Mesenchymal stem cell (in vitro differentiated cells and primary cell): ENCODE results near the gene PSMA7.

Experiments used
- DNase-seq: peaks from one replicate; pipeline ENCODE4 v3.0.0-alpha.2; 2013
- H2AFZ ChIP-seq: one replicate; pipeline ENCODE4 v1.6.1; 2013; ENCODE audit warnings: low read depth, mild to moderate bottlenecking, control low read depth, inconsistent platforms, low read length, moderate library complexity
- H2AK5ac ChIP-seq: 2 replicates; pipeline ENCODE4 v1.6.1; 2013; ENCODE audit warnings: low read length, moderate library complexity, mild to moderate bottlenecking, inconsistent platforms; ENCODE audit not compliant: severe bottlenecking
- H2BK120ac ChIP-seq: one replicate; pipeline ENCODE4 v1.6.1; 2013; ENCODE audit warnings: low read depth, mild to moderate bottlenecking, inconsistent platforms, low read length, moderate library complexity
- H2BK12ac ChIP-seq, 2 experiments: one replicate each; pipeline ENCODE4 v1.6.1; 2013; ENCODE audit warnings: inconsistent platforms in 2 of 2, low read length in 2 of 2, mild to moderate bottlenecking in 2 of 2, moderate library complexity in 2 of 2, control low read depth in 1 of 2
- H2BK15ac ChIP-seq: one replicate; pipeline ENCODE4 v1.6.1; 2013; ENCODE audit warnings: mild to moderate bottlenecking, low read depth, inconsistent platforms; ENCODE audit not compliant: poor library complexity, severe bottlenecking
- H2BK5ac ChIP-seq: 2 replicates; pipeline ENCODE4 v1.6.1; 2013; ENCODE audit warnings: low read depth, mild to moderate bottlenecking, low read length, control low read depth, inconsistent platforms; ENCODE audit not compliant: poor library complexity, severe bottlenecking
- H3K14ac ChIP-seq, 2 experiments: one replicate each; pipeline ENCODE4 v1.6.1; 2013; ENCODE audit warnings: inconsistent platforms in 2 of 2, low read length in 2 of 2, control low read depth in 1 of 2, mild to moderate bottlenecking in 1 of 2, moderate library complexity in 1 of 2
- H3K18ac ChIP-seq, 2 experiments: one replicate each; pipeline ENCODE4 v1.6.1; 2013; ENCODE audit warnings: inconsistent platforms in 2 of 2, low read length in 2 of 2, control low read depth in 1 of 2, low read depth in 1 of 2, mild to moderate bottlenecking in 1 of 2
- H3K23ac ChIP-seq, 2 experiments: one replicate each; pipeline ENCODE4 v1.6.1; 2013; ENCODE audit warnings: inconsistent platforms in 2 of 2, low read length in 2 of 2, mild to moderate bottlenecking in 2 of 2, moderate library complexity in 2 of 2, control low read depth in 1 of 2
- H3K27ac ChIP-seq: 2 replicates; pipeline ENCODE4 v1.5.1; 2013; ENCODE audit warnings: mild to moderate bottlenecking, moderate library complexity, low read length, control low read depth, inconsistent platforms; ENCODE audit not compliant: poor library complexity, severe bottlenecking
- H3K27me3 ChIP-seq, 2 experiments: 2 replicates each; pipeline versions ENCODE4 v1.6.1 to v1.7.0; 2013; ENCODE audit warnings: low read length in 2 of 2, mild to moderate bottlenecking in 2 of 2, moderate library complexity in 2 of 2, control low read depth in 1 of 2, inconsistent platforms in 1 of 2; ENCODE audit not compliant: control insufficient read depth in 1 of 2, insufficient read depth in 1 of 2
- H3K36me3 ChIP-seq, 2 experiments: 2 replicates each; pipeline versions ENCODE4 v1.6.1 to v1.7.0; 2013; ENCODE audit warnings: low read length in 2 of 2, control low read depth in 1 of 2, inconsistent platforms in 1 of 2, low read depth in 1 of 2, mild to moderate bottlenecking in 1 of 2; ENCODE audit not compliant: insufficient read depth in 2 of 2, control insufficient read depth in 1 of 2
- H3K4ac ChIP-seq, 2 experiments: one replicate each; pipeline ENCODE4 v1.6.1; 2013; ENCODE audit warnings: inconsistent platforms in 2 of 2, low read length in 2 of 2, mild to moderate bottlenecking in 2 of 2, moderate library complexity in 2 of 2, control low read depth in 1 of 2, low read depth in 1 of 2
- H3K4me1 ChIP-seq: 2 replicates; pipeline ENCODE4 v1.6.1; 2013; ENCODE audit warnings: low read depth, low read length, control low read depth; ENCODE audit not compliant: control insufficient read depth, insufficient read depth
- H3K4me2 ChIP-seq: 2 replicates; pipeline ENCODE4 v1.6.1; 2013; ENCODE audit warnings: low read length, mild to moderate bottlenecking, inconsistent platforms; ENCODE audit not compliant: poor library complexity, severe bottlenecking
- H3K4me3 ChIP-seq, 2 experiments: 2 replicates each; pipeline versions ENCODE4 v1.5.1 to v1.7.0; 2013; ENCODE audit warnings: low read length in 2 of 2, mild to moderate bottlenecking in 2 of 2, control low read depth in 1 of 2, low read depth in 1 of 2; ENCODE audit not compliant: insufficient read depth in 1 of 2
- H3K79me1 ChIP-seq: replicated peaks from 2 replicates; pipeline ENCODE4 v1.6.1; 2013; ENCODE audit warnings: mild to moderate bottlenecking, control low read depth, low read length, inconsistent platforms; ENCODE audit not compliant: poor library complexity, severe bottlenecking
- H3K9ac ChIP-seq: 2 replicates; pipeline ENCODE4 v1.7.0; 2013; ENCODE audit warnings: mild to moderate bottlenecking, low read length, moderate library complexity
- H3K9me3 ChIP-seq: 2 replicates; pipeline ENCODE4 v1.7.0; 2013; ENCODE audit warnings: mild to moderate bottlenecking, low read length; ENCODE audit not compliant: control insufficient read depth
- H4K8ac ChIP-seq: one replicate; pipeline ENCODE4 v1.6.1; 2013; ENCODE audit warnings: inconsistent platforms, mild to moderate bottlenecking, low read length, moderate library complexity
- H4K91ac ChIP-seq: one replicate; pipeline ENCODE4 v1.6.1; 2013; ENCODE audit warnings: mild to moderate bottlenecking, low read length, inconsistent platforms
- WGBS: methylation state at CpG from one replicate; pipeline ENCODE4 v1.1.7; 2013; ENCODE audit warnings: mixed read lengths; 5-methylcytosine and 5-hydroxymethylcytosine counted together

Gene PSMA7

GRCh38 chr20:62120365-62120762 is 22.8 kb downstream of the PSMA7 start:
- no peak overlapping the region for H3K18ac ChIP-seq
- H2AK5ac ChIP-seq = no peak overlapping the region
- H2BK15ac ChIP-seq = no peak overlapping the region
- peaks cover 4% of the 10 kb centered on the region for H3K79me1 ChIP-seq
- no peak overlapping the region for H3K4me2 ChIP-seq
- 94% methylated on average over 5 of the region's 5 CpGs for WGBS
- H3K4ac ChIP-seq = no peak overlapping the region
- H2BK120ac ChIP-seq = no peak overlapping the region
- no peak overlapping the region for H3K27ac ChIP-seq
- no peak overlapping the region for H3K14ac ChIP-seq
- no peak overlapping the region for H3K23ac ChIP-seq
- peaks cover 2% of the 10 kb centered on the region for H3K9me3 ChIP-seq
- peaks cover 9 to 10% of the 10 kb centered on the region in 2 experiments for H3K36me3 ChIP-seq
- H4K91ac ChIP-seq = no peak overlapping the region
- H2BK12ac ChIP-seq = no peak overlapping the region
- peaks cover 33 to 40% of the 10 kb centered on the region in 2 experiments for H3K27me3 ChIP-seq
- no peak overlapping the region for H4K8ac ChIP-seq
- peaks cover 20% of the 10 kb centered on the region for H3K4me1 ChIP-seq
- no peak overlapping the region for H3K9ac ChIP-seq
- H2AFZ ChIP-seq = no peak overlapping the region
- H2BK5ac ChIP-seq = no peak overlapping the region
- DNase-seq = no peak
- no peak overlapping the region for H3K4me3 ChIP-seq

- 84% methylated on average over 9 of the region's 10 CpGs for WGBS
- Histone ChIP-seq H3K9me3 (peaks cover 2% of the 10 kb centered on the region), H3K4me3 (no peak overlapping the region), H2AFZ (no peak overlapping the region), H3K4me1 (peaks cover 17% of the 10 kb centered on the region), H3K27ac (no peak overlapping the region), H3K14ac (no peak overlapping the region), H2BK120ac (no peak overlapping the region), H3K4ac (no peak overlapping the region), H4K91ac (no peak overlapping the region), H3K18ac (no peak overlapping the region), H3K36me3 (peaks cover 4 to 5% of the 10 kb centered on the region in 2 experiments), H3K23ac (no peak overlapping the region), H2BK5ac (no peak overlapping the region), H4K8ac (no peak overlapping the region), H3K4me2 (no peak overlapping the region), H2AK5ac (no peak overlapping the region), H2BK12ac (no peak overlapping the region), H3K79me1 (no peaks in the 10 kb centered on the region), H3K9ac (no peak overlapping the region), H3K27me3 (peaks cover 33 to 40% of the 10 kb centered on the region in 2 experiments), H2BK15ac (no peak overlapping the region)
- no peak for DNase-seq
These were observed 23.4 kb downstream of the PSMA7 start for GRCh38 chr20:62119591-62120364.

- Histone ChIP-seq H3K27ac (no peak overlapping the region), H3K18ac (no peak overlapping the region), H2BK120ac (no peak overlapping the region), H3K4me1 (peaks cover 12% of the 10 kb centered on the region), H2AK5ac (no peak overlapping the region), H3K9ac (no peak overlapping the region), H2BK15ac (no peak overlapping the region), H4K8ac (no peak overlapping the region), H4K91ac (no peak overlapping the region), H3K23ac (no peak overlapping the region), H3K9me3 (peaks cover 2% of the 10 kb centered on the region), H3K4ac (no peak overlapping the region), H2BK12ac (no peak overlapping the region), H3K79me1 (no peaks in the 10 kb centered on the region), H3K27me3 (peaks cover 33 to 40% of the 10 kb centered on the region in 2 experiments), H3K36me3 (no peaks in the 10 kb centered on the region), H2AFZ (no peak overlapping the region), H3K14ac (no peak overlapping the region), H3K4me2 (no peak overlapping the region), H2BK5ac (no peak overlapping the region), H3K4me3 (no peak overlapping the region)
- no peak for DNase-seq
- 82% methylated on average over 5 of the region's 5 CpGs for WGBS
These were observed 24.1 kb downstream of the PSMA7 start for GRCh38 chr20:62119115-62119514.

- Histone ChIP-seq H3K79me1 (no peaks in the 10 kb centered on the region), H3K9me3 (peaks cover 2% of the 10 kb centered on the region), H2BK12ac (no peak overlapping the region), H3K23ac (no peak overlapping the region), H3K27ac (no peak overlapping the region), H3K4ac (no peak overlapping the region), H4K91ac (no peak overlapping the region), H3K36me3 (no peaks in the 10 kb centered on the region), H3K18ac (no peak overlapping the region), H2BK5ac (no peak overlapping the region), H3K4me2 (no peak overlapping the region), H2BK15ac (no peak overlapping the region), H3K4me1 (peaks cover 6% of the 10 kb centered on the region), H3K9ac (no peak overlapping the region), H2BK120ac (no peak overlapping the region), H2AFZ (no peak overlapping the region), H2AK5ac (no peak overlapping the region), H3K14ac (no peak overlapping the region), H3K4me3 (no peak overlapping the region), H3K27me3 (peaks cover 33 to 40% of the 10 kb centered on the region in 2 experiments), H4K8ac (no peak overlapping the region)
- WGBS = 76% methylated on average over 18 of the region's 21 CpGs
- no peak for DNase-seq
These were observed 24.8 kb downstream of the PSMA7 start for GRCh38 chr20:62118113-62119043.
